ENCODE data around the gene BAAT. TPM values are rescaled to one million over a fixed set of nuclear protein-coding genes. Genes with fewer than 3 reads are reported as not detected.

Gene BAAT
- total and polyA plus RNA-seq, 9 of the 15 experiments (the other 6 are each of a cell fraction or from before 2014, with no cell fraction given): 0.17 to 0.76 (median 0.32) TPM

DNA sequence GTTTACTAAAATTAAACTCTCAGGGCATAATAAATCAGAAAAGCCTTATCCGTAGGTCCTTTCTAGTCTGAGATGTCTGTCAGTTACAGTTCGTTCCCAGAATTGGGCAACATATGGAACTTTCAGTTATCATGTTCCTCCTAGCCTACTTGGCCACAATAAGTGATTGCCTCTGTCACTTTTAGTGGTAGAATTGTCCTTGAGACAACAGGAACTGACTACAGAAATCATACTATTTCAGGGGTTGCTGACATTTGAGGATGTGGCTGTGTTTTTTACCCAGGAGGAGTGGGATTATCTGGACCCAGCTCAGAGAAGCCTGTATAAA lies 14.8 kb upstream of the BAAT start (continued):
- peak; percentile 10 for TF ChIP-seq MEIS2 (IDR thresholded peaks at IDR 0.05; ENCODE audit: partially characterized antibody)

DNA sequence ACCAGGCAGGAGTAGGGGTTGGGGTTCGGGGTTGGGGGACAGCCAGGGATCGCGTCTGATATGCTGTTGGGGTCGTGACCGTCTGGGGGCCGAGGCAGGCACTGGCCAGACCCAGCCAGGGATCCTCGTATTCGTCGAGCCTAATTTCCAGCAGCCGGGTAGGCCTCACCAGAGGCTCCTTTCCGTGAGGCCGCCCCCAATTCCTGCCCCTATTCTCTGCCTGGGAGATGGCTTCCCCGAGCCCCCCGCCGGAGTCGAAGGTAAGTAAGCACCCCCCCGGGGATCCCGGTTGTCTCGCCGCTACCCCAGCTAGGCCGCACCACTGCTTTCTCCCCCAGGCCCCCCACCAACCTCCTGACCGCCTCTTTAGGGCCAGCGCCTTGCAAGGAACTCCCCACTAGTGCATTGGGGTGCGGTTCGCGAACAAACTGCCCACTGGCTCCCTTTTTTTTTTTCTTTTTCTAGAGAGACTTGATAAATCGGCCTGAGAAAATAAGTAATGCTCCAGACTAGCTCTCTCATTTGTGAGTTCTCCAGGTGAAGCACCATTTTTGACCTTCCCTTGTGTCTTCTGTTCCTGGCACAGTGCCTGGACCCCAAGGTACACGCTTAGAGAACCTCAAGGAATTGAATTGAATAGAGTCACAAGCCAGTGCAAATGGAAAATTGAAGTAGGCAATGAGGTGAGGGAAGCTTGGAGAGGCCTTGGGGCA lies 14.3 kb upstream of the BAAT start:
- Histone ChIP-seq H3K4me1 (replicated peaks in 1 of 2; ENCODE audit: control insufficient read depth in 2 of 2, insufficient read depth in 2 of 2, low read length in 2 of 2) (peaks cover 11 to 17% of the 10 kb centered on the region in 2 experiments; a peak in 3 of 5 replicates), H3K9me1 (ENCODE audit: control insufficient read depth, insufficient read depth, low read length) (no peaks in the 10 kb centered on the region), H3K36me3 (ENCODE audit: control insufficient read depth, insufficient read depth, low read length) (peaks cover 71% of the 10 kb centered on the region), H4K20me1 (replicated peaks; ENCODE audit: control insufficient read depth, insufficient read depth, low read length) (no peaks in the 10 kb centered on the region), H3K9me3 (replicated peaks; ENCODE audit: control insufficient read depth, insufficient read depth, low read depth, low read length) (peaks cover 24% of the 10 kb centered on the region; the same call in 1 of the 2 replicates), H3K4me3 (peak overlapping the region; percentile 79), H3K4me2 (ENCODE audit: insufficient read depth, low read length) (peak overlapping the region; percentile 88), H3K27me3 (ENCODE audit: control insufficient read depth in 2 of 2, insufficient read depth in 2 of 2, low read length in 2 of 2) (no peaks in the 10 kb centered on the region), H3K79me2 (ENCODE audit: control insufficient read depth, insufficient read depth, low read length) (peaks cover 71% of the 10 kb centered on the region), H2AFZ (ENCODE audit: low read depth, low read length) (peak overlapping the region; percentile 66), H3K27ac (ENCODE audit: extremely low read depth, low read depth, low read length) (peak overlapping the region; percentile 83), H3K9ac (ENCODE audit: insufficient read depth in 1 of 2, low read depth in 2 of 2, low read length in 2 of 2) (peak overlapping the region; percentile 81 to 97)
- in situ Hi-C loops (cut with MboI) (no loop called here), intact Hi-C loops (cut with micrococcal nuclease) (loop anchor here (2.0 to 10.0 kb wide), 3 partner anchors 48 to 684 kb away; partner anchors contain the start of gene RNF20)
- ChIA-PET POLR2A (interaction anchor here (0.6 to 1.9 kb wide), 11 partner anchors 10 to 778 kb away, joined by 3 to 13 read pairs (median 4); partner anchors contain the start of gene RNF20), CTCF (ENCODE audit: low intra/inter-chr PET ratio) (no interaction called here)
- ATAC-seq: peak; percentile 30
- no peak for FAIRE-seq
- BruUV-seq (replicated peaks): no TSS peak
- WGBS (ENCODE audit: insufficient coverage, low coverage, missing lambda C conversion rate): 0% methylated on average over 20 of the region's 28 CpGs
- DNase-seq (ENCODE audit: extremely low read depth in 1 of 4, low spot score in 3 of 4): peak in 3 of 4 experiments; percentile 30 to 43 (median 43)
- peak; percentile 68; the same call in 1 of the 2 replicates for TF ChIP-seq PHF8 (IDR thresholded peaks at IDR 0.05; ENCODE audit: borderline replicate concordance, low read length)
- TF ChIP-seq, protein P1, sequence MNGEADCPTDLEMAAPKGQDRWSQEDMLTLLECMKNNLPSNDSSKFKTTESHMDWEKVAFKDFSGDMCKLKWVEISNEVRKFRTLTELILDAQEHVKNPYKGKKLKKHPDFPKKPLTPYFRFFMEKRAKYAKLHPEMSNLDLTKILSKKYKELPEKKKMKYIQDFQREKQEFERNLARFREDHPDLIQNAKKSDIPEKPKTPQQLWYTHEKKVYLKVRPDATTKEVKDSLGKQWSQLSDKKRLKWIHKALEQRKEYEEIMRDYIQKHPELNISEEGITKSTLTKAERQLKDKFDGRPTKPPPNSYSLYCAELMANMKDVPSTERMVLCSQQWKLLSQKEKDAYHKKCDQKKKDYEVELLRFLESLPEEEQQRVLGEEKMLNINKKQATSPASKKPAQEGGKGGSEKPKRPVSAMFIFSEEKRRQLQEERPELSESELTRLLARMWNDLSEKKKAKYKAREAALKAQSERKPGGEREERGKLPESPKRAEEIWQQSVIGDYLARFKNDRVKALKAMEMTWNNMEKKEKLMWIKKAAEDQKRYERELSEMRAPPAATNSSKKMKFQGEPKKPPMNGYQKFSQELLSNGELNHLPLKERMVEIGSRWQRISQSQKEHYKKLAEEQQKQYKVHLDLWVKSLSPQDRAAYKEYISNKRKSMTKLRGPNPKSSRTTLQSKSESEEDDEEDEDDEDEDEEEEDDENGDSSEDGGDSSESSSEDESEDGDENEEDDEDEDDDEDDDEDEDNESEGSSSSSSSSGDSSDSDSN (IDR thresholded peaks at IDR 0.05; ENCODE audit: borderline replicate concordance in 1 of 2, low read depth in 2 of 2, low read length in 2 of 2): 0 out of 4 replicates have a peak, but pooled peaks of 1 of the 2 experiments have one; percentile 0
- TF ChIP-seq JUND (IDR thresholded peaks at IDR 0.05; ENCODE audit: borderline replicate concordance, low read depth, low read length): no peak
- TF ChIP-seq JUND (tag; IDR thresholded peaks at IDR 0.05; ENCODE audit: borderline replicate concordance, low read depth, low read length): no peak
- TF ChIP-seq, protein P2, sequence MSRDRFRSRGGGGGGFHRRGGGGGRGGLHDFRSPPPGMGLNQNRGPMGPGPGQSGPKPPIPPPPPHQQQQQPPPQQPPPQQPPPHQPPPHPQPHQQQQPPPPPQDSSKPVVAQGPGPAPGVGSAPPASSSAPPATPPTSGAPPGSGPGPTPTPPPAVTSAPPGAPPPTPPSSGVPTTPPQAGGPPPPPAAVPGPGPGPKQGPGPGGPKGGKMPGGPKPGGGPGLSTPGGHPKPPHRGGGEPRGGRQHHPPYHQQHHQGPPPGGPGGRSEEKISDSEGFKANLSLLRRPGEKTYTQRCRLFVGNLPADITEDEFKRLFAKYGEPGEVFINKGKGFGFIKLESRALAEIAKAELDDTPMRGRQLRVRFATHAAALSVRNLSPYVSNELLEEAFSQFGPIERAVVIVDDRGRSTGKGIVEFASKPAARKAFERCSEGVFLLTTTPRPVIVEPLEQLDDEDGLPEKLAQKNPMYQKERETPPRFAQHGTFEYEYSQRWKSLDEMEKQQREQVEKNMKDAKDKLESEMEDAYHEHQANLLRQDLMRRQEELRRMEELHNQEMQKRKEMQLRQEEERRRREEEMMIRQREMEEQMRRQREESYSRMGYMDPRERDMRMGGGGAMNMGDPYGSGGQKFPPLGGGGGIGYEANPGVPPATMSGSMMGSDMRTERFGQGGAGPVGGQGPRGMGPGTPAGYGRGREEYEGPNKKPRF (IDR thresholded peaks at IDR 0.05; ENCODE audit: low read depth, low read length): no peak
- peak; percentile 35; the same call in 1 of the 2 replicates for TF ChIP-seq ZBTB7A (IDR thresholded peaks at IDR 0.05; ENCODE audit: borderline replicate concordance, control insufficient read depth, low read depth, low read length)
- peak; percentile 6 for TF ChIP-seq KDM5B (IDR thresholded peaks at IDR 0.05; ENCODE audit: insufficient replicate concordance, low read depth, low read length)
- peak; percentile 30; the same call in 1 of the 2 replicates for TF ChIP-seq ZNF584 (CRISPR knock-in tag; IDR thresholded peaks at IDR 0.05; ENCODE audit: low read depth)
- 0 out of 2 replicates have a peak, but pooled peaks have one; percentile 21 for TF ChIP-seq FOXJ2 (tag; IDR thresholded peaks at IDR 0.05)
- TF ChIP-seq ZFX (CRISPR knock-in tag; IDR thresholded peaks at IDR 0.05): peak; percentile 95
- peak; percentile 18 for TF ChIP-seq BRD9 (IDR thresholded peaks at IDR 0.05; ENCODE audit: low read depth, partially characterized antibody)
- 0 out of 2 replicates have a peak, but pooled peaks have one; percentile 7 for TF ChIP-seq ZNF263 (CRISPR knock-in tag; IDR thresholded peaks at IDR 0.05; ENCODE audit: borderline replicate concordance)
- no peak for TF ChIP-seq NCOA1 (IDR thresholded peaks at IDR 0.05; ENCODE audit: low read depth)

Measured in K562 (cell line).